Stimulated activated CD4-positive, alpha-beta T cell treated with anti-CD3 and anti-CD28 coated beads, Interleukin-2, amount 100 ng/mL, for 4 hours (primary cell): ENCODE measurements around the gene PRKD1.
"Not testable (repeated sequence)": the region's sequence is repeated elsewhere in the genome, so short reads cannot be mapped to it uniquely, and the experiment has no call there.

ENCODE experiments used
- DNase-seq: peaks from one replicate; pipeline ENCODE4 v3.0.0-alpha.2; 2020; ENCODE audit warnings: low read depth

PRKD1 gene

GRCh38 chr14:29900609-29901350 is 26.9 kb downstream of the PRKD1 start:
- DNase-seq, result no peak

- no peak for DNase-seq
These were observed 29.2 kb downstream of the PRKD1 start for GRCh38 chr14:29898470-29898869.

- DNase-seq, result no peak
These were observed 30.5 kb downstream of the PRKD1 start for GRCh38 chr14:29897181-29897580.

- no peak for DNase-seq
These were observed 31.3 kb downstream of the PRKD1 start for GRCh38 chr14:29896354-29896821.

DNA sequence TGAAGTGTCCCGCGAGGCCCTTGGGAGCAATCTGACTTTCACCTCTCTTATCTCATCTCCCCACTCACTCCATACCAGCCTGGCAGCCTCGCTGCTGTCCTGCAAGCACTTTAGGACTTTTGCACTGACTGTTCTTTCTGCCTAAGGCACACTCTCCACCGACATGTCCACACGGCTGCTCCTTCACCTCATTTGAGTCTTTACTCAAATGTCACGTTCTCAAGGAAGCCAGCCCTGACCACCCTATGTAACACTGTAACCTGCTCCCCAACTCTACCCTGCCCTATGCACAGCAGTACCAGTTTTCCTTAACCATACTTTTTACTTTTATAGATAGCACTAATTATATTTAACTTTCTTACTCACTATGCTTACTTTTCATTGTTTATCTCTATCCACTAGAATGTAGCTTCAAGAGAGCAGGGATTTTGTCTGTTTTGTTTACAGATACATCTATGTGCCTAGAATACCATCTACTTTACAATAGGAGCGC is 32.0 kb downstream of the PRKD1 start:
- DNase-seq, result no peak

DNA sequence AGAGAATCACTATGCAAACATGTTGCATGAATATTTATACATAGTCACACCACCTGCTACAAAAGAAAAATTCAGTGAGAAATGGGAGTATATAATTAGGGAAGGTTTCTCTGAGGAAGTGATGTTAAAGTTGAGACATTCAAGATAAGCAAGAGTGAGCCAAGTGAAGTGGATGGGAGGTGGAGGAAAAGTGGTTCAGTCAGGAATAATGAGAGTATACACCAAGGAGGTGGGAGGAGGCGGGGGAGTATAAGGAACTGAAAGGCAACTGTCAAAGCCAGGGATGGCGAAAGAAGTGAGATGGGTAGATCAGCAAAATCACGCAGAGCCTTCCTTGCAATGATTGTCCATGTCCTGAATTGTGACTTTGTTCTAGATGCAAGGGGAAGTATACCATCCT is 33.7 kb downstream of the PRKD1 start:
- no peak for DNase-seq

DNA sequence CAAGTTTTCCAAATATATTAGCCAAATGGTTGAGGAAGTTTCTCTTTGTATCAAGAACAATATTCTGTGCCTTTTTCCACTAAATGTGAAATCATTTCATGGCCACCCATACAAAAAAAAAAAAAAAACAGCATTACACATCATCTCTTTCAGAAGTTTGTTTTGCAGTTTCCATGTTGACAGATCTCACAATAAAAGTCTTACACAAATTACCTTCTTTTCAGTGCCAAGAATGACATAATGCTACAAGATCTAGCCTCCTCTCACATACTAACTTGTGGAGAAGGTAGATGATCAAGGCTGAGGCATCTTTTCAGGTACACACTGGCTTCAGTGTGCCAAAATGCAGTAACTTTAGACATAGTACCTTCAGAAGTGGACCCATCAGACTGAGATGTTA is 35.3 kb downstream of the PRKD1 start:
- no peak for DNase-seq

GRCh38 chr14:29885988-29886387 is 41.7 kb downstream of the PRKD1 start:
- no peak for DNase-seq

GRCh38 chr14:29868000-29868399 is 59.6 kb downstream of the PRKD1 start:
- DNase-seq, result no peak

DNA sequence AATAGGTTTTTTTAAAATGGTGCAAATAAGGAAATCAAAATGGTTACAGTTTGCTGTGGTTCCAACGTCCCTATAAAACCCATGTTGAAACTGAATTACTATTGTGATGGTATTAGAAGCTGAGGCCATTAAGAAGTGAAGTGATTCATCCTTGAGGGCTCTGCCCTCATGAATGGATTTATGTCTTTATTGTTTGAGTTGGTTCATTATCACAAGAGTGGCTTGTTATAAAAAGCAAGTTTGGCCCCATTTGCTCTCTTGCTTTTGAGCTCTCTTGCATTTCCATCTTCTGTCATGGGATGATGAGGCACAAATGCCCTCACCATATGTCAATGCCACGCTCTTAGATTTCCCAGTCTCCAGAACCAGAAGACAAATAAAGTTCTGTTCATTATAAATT is 62.3 kb downstream of the PRKD1 start:
- no peak for DNase-seq

DNA sequence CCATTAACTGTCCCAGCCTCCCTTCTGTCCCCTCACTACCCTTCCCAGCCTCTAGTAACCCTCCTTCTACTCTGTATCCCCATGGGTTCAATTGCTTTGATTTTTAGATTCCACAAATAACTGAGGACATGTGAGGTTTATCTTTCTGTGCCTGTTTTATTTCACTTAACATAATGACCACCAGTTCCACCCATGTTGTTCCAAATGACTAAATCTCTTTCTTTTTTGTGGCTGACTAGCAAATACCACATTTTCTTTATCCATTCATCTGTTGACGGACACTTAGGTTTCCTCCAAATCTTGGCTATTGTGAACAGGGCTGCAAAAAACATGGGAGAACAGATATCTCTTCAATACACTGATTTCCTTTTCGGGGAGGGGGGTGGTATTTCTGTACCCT is 65.7 kb downstream of the PRKD1 start:
- DNase-seq, result no peak

GRCh38 chr14:29858299-29858698 is 69.3 kb downstream of the PRKD1 start:
- DNase-seq, result no peak

DNA sequence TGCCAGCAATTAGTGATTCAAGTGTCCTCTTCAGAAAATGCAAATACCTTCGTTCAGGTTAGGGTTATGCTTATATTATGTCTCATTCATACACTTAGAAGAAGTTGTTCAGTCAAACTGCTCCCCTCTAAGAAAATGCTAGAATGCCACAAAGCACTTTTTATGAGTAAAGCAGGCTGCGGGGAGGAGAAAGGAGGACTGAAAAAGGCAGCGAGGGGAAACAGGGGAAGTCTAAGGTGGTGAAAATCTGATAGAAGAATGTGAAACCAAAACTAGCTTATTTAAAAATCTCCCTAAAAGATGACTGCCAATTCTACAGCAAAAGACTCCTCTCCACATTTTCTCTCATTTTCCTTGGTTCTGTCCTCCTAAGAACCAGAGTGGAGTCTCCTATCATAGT is 70.1 kb downstream of the PRKD1 start:
- DNase-seq, result no peak

DNA sequence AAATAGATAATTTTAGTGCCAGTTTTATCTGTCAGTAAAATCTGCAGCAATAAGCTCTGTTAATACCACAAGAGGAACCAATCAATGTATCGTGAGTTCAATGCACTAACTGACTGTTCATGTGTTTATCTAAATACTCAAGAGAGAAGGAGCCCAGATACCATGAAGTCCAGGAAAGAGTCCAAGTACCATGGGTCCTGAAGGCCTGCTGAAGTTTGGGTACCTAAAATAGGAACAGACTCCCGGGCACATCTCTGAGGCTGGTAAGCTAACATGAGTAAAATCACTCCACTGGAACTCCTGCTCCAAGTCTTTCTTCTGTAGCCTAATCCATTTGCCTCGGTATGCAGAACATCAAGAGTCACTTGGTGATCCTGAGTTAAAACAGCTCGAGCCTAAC is 71.1 kb downstream of the PRKD1 start:
- DNase-seq, result no peak

DNA sequence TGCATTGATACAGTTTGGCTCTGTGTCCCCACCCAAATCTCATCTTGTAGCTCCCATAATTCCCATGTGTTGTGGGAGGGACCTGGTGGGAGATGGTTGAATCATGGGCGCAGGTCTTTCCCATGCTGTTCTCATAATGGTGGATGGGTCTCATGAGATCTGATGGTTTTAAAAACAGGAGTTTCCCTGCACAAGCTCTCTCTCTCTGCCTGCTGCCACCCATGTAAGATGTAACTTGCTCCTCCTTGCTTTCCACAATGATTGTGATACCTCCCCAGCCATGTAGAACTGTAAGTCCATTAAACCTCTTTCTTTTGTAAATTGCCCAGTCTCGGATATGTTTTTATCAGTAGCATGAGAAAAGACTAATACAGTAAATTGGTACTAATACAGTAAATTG is 74.0 kb downstream of the PRKD1 start:
- DNase-seq, result not testable (repeated sequence)

DNA sequence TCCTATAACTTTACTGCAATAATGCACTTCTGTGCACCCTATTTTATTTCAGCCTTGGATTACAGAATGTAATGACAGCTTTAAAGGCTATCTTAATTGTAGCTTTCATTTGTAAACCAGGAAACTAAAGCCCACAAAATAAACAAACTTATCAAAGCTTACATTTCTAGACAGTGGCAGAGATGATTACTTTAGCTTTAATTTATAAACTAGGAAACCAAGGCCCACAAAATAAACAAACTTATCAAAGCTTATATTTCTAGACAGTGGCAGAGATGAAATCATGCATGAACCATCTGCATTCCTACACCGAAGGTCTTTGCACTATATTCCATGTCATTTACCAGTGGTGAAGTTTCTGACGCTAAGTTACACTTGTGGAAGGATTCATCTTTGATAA is 74.4 kb downstream of the PRKD1 start:
- DNase-seq, result no peak

GRCh38 chr14:29851397-29851796 is 76.2 kb downstream of the PRKD1 start:
- no peak for DNase-seq

GRCh38 chr14:29847056-29847380 is 80.6 kb downstream of the PRKD1 start:
- no peak for DNase-seq

- no peak for DNase-seq
These were observed 81.2 kb downstream of the PRKD1 start for GRCh38 chr14:29846339-29847055.

DNA sequence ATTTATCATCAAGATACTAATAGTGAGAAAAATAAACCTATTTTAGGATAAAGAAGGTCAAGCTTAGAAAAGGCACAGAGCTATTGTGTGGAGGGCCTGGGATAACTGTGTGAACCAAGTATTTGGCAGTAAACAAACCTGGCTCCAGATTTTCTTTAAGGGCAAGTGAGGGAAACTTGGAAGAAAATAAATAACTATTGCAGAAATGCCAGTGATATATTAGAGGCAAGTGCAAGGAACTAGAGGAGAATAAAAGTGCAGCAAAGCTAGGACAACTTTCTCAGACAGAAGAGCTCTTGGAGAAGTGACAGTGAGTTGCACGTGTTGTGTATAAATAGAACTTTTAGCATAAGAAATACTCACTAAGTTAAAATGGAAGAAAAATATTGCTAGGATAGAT is 83.7 kb downstream of the PRKD1 start:
- DNase-seq, result no peak

- no peak for DNase-seq
These were observed 85.4 kb downstream of the PRKD1 start for GRCh38 chr14:29842228-29842627.

GRCh38 chr14:29840369-29840892 is 87.2 kb downstream of the PRKD1 start:
- not testable (repeated sequence) for DNase-seq

DNA sequence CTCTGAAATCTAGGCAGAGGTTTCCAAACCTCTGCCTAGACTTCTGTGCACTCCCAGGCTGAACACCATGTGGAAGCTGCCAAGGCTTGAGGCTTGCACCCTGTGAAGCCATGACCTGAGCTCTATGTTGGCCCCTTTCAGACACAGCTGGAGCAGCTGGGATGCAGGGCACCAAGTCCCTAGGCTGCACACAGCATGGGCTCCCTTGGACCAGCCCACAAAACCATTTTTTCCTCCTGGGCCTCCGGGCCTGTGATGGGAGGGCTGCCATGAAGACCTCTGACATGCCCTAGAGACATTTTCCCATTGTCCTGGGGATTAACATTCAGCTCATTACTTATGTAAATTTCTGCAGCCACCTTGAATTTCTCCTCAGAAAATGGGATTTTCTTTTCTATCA is 88.0 kb downstream of the PRKD1 start:
- not testable (repeated sequence) for DNase-seq
